Measurements from ENCODE around the gene HAUS3. TPM values are rescaled to one million over a fixed set of nuclear protein-coding genes. Genes with fewer than 3 reads are reported as not detected.

The HAUS3 gene
- total and polyA plus RNA-seq, 7 donors, result 4.2 to 16.1 (median 5.3) TPM

DNA sequence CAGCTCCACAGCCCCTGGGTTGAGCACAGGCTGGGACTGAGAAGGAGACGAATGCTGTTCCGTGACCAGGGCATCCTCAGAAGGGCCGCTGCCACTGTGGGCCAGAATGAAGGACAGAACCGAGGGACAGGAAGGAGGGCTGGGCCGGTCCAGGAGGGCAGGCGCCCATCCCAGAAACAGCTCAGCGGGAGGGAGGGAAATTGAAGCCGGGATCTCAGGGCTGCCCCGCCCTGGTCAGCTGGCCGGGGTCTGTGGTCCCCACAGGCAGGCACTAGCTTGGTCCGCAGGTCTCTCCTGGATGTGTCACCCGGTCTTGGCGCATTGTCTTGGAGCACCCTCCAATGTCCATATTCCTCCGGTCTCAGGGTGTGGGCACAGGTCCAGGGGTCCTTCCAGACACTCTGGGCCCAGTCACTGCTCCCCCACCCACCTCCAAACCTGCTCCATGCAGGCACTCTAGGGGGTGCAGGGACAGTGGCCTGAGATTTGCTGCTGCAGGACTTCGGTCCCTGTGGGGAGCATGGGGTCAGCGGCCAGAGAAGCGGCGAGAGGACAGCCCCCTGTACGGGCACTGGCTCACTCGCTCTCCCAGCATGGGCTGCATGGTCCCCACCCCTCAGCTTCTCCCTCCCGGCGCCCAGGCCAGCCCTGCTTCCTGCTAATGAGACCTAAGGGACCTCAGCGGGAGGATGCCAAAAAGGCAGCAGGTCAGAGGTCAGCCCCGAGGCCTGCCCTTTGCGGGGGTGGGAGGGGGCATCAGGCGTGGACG lies 43.9 kb upstream of the HAUS3 start:
- Histone ChIP-seq H3K36me3 (ENCODE audit: insufficient read depth in 1 of 2, low read depth in 1 of 2) (no peaks in the 10 kb centered on the region), H3K27me3 (ENCODE audit: insufficient read depth in 3 of 3, low read length in 2 of 3) (no peaks in the 10 kb centered on the region), H3K4me3 (no peak overlapping the region), H3K4me1 (no peaks in the 10 kb centered on the region), H3K9me3 (no peaks in the 10 kb centered on the region), H3K27ac (no peak overlapping the region)
- WGBS, 3 donors, result 75 to 80% (median 78%) methylated on average over 19 to 27 of the region's 27 CpGs
- ATAC-seq (no peak), DNase-seq (peak; percentile 15 to 55)
- TF ChIP-seq CTCF (IDR thresholded peaks at IDR 0.05), result no peak
- intact Hi-C loops (cut with DNase I), result no loop called here

DNA sequence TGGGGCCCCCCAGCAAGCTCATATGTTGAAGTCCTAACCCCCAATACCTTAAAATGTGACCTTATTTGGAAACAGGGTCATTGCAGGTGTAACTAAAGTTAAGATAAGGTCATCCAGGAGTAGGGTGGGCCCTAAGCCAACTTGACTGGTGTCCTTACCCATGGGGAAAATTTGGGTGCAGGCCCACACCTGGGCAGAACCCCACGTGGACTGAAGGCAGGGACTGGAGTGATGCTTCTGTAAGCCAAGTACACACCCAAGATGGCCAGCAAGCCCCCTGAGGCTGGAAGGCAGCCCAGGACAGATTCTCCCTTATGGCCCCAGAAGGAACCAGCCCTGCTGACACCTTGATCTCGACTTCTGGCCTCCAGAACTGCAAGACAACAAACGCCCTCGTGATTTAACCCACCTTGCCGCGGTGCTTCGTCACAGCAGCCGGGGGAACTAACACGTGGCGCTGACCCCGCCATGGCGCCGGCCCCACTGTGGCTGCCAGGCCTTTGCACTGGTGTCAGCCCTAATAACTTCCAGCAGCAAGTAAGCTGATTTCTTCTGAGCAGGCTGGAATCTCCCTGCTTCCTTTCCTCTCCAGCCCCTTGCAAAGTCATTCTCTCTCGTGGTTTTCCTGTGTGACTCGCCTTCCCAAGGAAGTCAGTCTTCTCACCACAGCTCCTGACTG lies 43.2 kb upstream of the HAUS3 start:
- intact Hi-C loops (cut with DNase I), result loop anchor here in 1 of 2 donors (5.0 kb wide), 1 partner anchor 52 kb away; no protein-coding TSS in a partner anchor

DNA sequence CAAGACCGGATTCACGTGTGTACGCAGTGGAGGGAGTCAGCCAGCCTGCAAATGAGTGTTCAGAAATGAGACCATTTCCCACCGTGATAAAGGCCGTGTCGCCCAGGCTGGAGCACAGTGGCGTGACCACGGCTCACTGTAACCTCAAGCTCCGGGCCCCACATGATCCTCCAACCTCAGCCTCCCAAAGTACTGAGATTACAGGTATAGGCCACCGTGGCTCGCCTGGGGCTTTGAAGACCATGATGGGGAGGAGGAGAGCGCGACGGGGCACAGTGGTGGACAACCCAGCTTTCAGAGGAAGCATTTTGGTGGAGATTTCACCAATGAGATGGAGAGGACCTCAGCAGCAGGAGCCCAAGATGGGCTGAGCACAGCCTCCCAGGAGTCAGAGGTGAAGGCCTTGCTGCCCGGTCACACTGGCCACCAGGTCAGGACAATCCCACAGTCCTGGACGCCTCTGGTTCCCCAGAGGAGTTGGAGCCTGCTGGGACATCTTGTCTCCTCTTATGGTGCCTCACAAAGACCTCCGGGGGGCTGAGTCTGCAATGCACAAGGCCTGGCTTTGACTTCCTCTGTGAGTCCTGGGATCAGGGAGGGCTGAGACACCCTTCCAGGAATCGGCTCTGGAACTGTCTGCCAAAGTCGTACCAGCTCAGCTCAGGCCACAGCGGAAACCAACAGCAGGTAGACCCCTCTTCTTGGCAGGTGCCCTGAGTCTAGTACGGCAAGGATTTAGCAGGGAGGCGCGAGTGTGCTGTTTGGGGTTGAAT lies 42.4 kb upstream of the HAUS3 start:
- Histone ChIP-seq H3K27me3 (ENCODE audit: insufficient read depth in 3 of 3, low read length in 2 of 3) (no peaks in the 10 kb centered on the region), H3K4me1 (no peaks in the 10 kb centered on the region), H3K27ac (no peak overlapping the region), H3K36me3 (ENCODE audit: insufficient read depth in 1 of 2, low read depth in 1 of 2) (no peaks in the 10 kb centered on the region), H3K9me3 (no peaks in the 10 kb centered on the region), H3K4me3 (no peak overlapping the region)
- intact Hi-C loops (cut with DNase I), result loop anchor here in 1 of 2 donors (5.0 kb wide), 1 partner anchor 53 kb away; no protein-coding TSS in a partner anchor
- no peak for TF ChIP-seq CTCF (IDR thresholded peaks at IDR 0.05)
- WGBS, 3 donors, result 96 to 97% (median 96%) methylated on average over 23 of the region's 23 CpGs
- ATAC-seq (no peak), DNase-seq (no peak)

More for the DNA sequence above, 43.2 kb upstream of the HAUS3 start:
- TF ChIP-seq CTCF (IDR thresholded peaks at IDR 0.05), result no peak
- WGBS, 3 donors, result 83 to 86% (median 86%) methylated on average over 13 to 15 of the region's 15 CpGs
- no peaks in the 10 kb centered on the region for H3K27me3 ChIP-seq (ENCODE audit: insufficient read depth in 3 of 3, low read length in 2 of 3)
- H3K4me1 ChIP-seq, result no peaks in the 10 kb centered on the region
- no peaks in the 10 kb centered on the region for H3K9me3 ChIP-seq
- no peak overlapping the region for H3K4me3 ChIP-seq
- DNase-seq (peak in 1 of 2 donors; percentile 7), ATAC-seq (no peak)
- H3K36me3 ChIP-seq (ENCODE audit: insufficient read depth in 1 of 2, low read depth in 1 of 2), result no peaks in the 10 kb centered on the region
- no peak overlapping the region for H3K27ac ChIP-seq

DNA sequence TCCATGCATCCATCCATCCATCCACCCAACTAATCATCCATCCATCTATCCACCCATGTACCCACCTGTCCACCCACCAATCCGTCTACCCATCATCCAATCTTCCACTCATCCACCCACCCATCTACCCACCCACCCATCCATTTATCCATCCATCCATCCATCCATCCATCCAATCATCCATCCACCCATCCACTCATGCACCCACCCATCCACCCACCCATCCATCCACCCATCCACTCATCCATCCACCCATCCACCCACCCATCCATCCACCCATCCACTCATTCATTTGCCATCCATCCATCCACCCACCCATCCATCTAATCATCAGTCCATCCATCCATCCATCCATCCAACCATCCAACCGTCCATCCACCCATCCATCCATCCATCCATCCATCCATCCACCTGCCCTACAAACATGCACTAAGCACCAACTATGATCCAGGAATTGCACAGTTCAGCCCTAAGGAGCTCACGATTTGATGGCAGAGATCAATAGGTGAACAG lies 41.3 kb upstream of the HAUS3 start:
- no peak for DNase-seq
- no peaks in the 10 kb centered on the region for H3K4me1 ChIP-seq
- H3K36me3 ChIP-seq (ENCODE audit: insufficient read depth in 1 of 2, low read depth in 1 of 2), result no peaks in the 10 kb centered on the region
- intact Hi-C loops (cut with DNase I), result loop anchor here in 1 of 2 donors (5.0 kb wide), 1 partner anchor 54 kb away; no protein-coding TSS in a partner anchor
- 90 to 96% (median 96%) methylated on average over 3 of the region's 3 CpGs for WGBS, 3 donors
- ATAC-seq, result no peak
- no peak for TF ChIP-seq CTCF (IDR thresholded peaks at IDR 0.05)
- H3K27me3 ChIP-seq (ENCODE audit: insufficient read depth in 3 of 3, low read length in 2 of 3), result no peaks in the 10 kb centered on the region
- no peaks in the 10 kb centered on the region for H3K9me3 ChIP-seq
- H3K4me3 ChIP-seq, result no peak overlapping the region
- H3K27ac ChIP-seq, result no peak overlapping the region

All from psoas muscle (tissue), 8 donors.